Fibroblast of pulmonary artery (primary cell): ENCODE measurements around the gene PCDHA1.

ENCODE experiments used
- DNase-seq: peaks from one replicate; pipeline ENCODE4 v3.0.0-alpha.2; 2010; ENCODE audit warnings: low read depth
- H3K4me3 ChIP-seq: replicated peaks from 2 replicates; pipeline ENCODE4 v1.5.1; 2011; ENCODE audit warnings: low read depth, mild to moderate bottlenecking, control low read depth, low read length, moderate library complexity
- CTCF ChIP-seq: IDR thresholded peaks from 2 replicates; pipeline ENCODE4 v1.5.1; 2011; ENCODE audit warnings: mild to moderate bottlenecking, control low read depth, low read length, inconsistent platforms; ENCODE audit errors: missing control alignments

The PCDHA1 gene

GRCh38 chr5:140965905-140966292 lies 180.0 kb downstream of the PCDHA1 start:
- no peak for DNase-seq
- no peak for TF ChIP-seq CTCF
- H3K4me3 ChIP-seq = peak overlapping the region; percentile 46

DNA sequence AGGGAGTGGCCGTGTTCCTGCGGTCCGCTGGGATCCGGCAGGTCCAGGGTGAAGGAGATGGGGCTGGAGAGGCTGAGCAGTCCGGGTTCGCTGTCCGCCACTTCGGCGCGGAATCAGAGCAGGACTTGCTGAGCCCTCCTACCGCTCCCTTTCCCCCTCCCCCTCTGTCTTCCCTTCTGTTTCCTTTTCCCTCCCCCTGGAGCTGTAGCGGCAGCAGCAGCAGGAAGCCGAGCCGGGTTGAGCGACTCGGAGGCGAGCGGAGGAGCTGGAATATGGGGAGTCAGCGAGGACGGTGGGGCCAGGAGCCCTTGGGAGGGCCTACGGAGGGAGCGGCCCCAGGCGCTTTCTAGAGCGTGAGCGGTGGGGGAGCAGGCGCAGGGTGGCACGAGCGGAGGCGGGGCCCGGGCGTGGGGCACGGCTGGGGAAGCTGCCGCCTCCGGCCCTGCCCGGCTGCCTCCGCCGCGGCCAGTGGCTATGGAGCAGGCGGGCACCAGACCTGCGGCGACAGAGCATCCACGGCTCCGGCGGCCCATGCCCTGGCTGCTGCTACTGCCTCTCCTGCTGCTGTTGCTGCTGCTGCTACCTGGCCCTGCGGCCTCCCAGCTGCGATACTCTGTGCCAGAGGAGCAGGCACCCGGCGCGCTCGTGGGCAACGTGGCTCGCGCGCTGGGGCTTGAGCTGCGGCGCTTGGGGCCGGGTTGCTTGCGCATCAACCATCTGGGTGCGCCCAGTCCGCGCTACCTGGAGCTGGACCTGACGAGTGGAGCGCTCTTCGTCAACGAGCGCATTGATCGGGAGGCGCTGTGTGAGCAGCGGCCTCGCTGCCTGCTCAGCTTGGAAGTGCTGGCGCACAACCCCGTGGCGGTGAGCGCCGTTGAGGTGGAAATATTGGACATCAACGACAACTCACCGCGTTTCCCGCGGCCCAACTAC lies 180.6 kb downstream of the PCDHA1 start, which contains the start of gene PCDHAC2:
TSS of gene PCDHAC2 (plus strand) at position 184 of the 933 bp plus-strand sequence. CDS start at position 475, 291 bp downstream.
- H3K4me3 ChIP-seq = peak within 1 kb of the TSS; percentile 46
- TF ChIP-seq CTCF = no peak
- peak; percentile 21 for DNase-seq

DNA sequence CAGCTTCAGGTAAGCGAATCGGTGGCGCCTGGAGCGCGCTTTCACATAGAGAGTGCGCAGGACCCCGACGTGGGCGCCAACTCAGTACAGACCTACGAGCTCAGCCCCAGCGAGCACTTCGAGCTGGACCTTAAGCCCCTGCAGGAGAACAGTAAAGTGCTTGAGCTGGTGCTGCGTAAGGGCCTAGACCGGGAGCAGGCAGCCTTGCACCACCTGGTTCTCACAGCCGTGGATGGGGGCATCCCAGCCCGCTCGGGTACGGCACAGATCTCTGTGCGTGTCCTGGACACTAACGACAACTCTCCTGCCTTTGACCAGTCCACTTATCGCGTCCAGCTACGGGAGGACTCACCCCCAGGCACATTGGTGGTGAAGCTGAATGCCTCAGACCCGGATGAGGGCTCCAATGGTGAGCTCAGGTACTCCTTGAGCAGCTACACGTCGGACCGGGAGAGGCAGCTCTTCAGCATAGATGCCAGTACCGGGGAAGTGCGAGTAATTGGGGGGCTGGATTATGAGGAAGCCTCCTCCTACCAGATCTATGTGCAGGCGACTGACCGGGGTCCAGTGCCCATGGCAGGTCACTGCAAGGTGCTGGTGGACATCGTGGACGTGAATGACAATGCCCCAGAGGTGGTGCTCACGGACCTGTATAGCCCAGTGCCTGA lies 181.4 kb downstream of the PCDHA1 start:
- no peak overlapping the region for H3K4me3 ChIP-seq
- DNase-seq = no peak
- no peak for TF ChIP-seq CTCF

- no peak overlapping the region for H3K4me3 ChIP-seq
- no peak for DNase-seq
- no peak for TF ChIP-seq CTCF
These were observed 183.9 kb downstream of the PCDHA1 start for GRCh38 chr5:140969880-140970279.

DNA sequence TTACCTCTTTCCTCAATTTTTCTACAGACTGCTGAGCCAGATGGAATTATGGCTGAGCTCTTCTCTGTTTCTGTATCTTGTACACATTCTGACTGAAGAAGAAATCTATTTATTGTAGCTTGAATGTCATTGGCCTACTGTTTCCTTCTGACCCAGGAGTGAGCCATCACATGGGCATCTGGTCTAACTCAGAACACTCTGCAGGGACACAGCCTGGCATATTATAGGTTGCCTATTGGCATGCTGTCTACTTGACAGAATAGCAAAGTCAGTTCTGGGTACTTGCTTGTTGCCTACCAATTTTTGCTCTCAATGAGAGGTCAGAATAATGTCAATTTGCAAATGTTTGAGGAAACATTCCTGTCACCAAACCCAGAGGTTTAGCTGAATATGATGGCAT lies 187.6 kb downstream of the PCDHA1 start:
- no peak for TF ChIP-seq CTCF
- DNase-seq = no peak
- no peak overlapping the region for H3K4me3 ChIP-seq

DNA sequence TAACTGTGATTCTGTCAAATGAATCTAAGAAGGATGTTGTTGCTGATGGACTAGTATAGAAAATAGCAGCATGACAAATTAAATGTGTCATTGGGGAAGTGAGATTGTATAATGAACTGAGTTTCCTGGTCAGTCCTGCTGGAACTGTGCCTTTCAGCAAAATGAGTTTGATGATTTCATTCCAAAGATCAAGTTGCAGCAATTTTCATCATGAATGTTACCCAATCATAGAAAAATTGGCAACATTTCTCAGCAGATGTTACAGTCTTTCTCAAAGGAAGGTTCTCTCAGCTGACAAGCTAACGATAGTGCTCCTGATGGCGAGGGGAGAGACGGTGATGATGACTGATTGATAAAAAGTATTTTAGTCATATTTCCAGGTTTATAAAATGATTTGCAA lies 191.1 kb downstream of the PCDHA1 start:
- peak; percentile 21 for DNase-seq
- no peak overlapping the region for H3K4me3 ChIP-seq
- TF ChIP-seq CTCF = no peak

- TF ChIP-seq CTCF = no peak
- no peak overlapping the region for H3K4me3 ChIP-seq
These were observed 192.3 kb downstream of the PCDHA1 start for GRCh38 chr5:140978260-140978659.

More at GRCh38 chr5:140978260-140978659, 192.3 kb downstream of the PCDHA1 start:
- DNase-seq = no peak
